NCI-H187 treated with DMSO at 0.1 percent for 48 hours (cell line): ENCODE results near the gene FGF2.
"Not testable (repeated sequence)": the region's sequence is repeated elsewhere in the genome, so short reads cannot be mapped to it uniquely, and the experiment has no call there.

Experiments used
- DNase-seq: peaks from one replicate; lab custom pipeline; 2025; lab: John Stamatoyannopoulos, UW

Gene FGF2

GRCh38 chr4:122814426-122814825, 12.2 kb upstream of the FGF2 start:
- no peak for DNase-seq

- DNase-seq = no peak
Observed at GRCh38 chr4:122815248-122815647, 11.4 kb upstream of the FGF2 start.

GRCh38 chr4:122816476-122816875, 10.2 kb upstream of the FGF2 start:
- DNase-seq = no peak

GRCh38 chr4:122819708-122820449, 6.8 kb upstream of the FGF2 start:
- DNase-seq = no peak

- no peak for DNase-seq
Observed at GRCh38 chr4:122821092-122821491, 5.5 kb upstream of the FGF2 start.

GRCh38 chr4:122822466-122822865, 4.2 kb upstream of the FGF2 start:
- DNase-seq = no peak

- no peak for DNase-seq
Observed at GRCh38 chr4:122823476-122823875, 3.2 kb upstream of the FGF2 start.

- DNase-seq = no peak
Observed at GRCh38 chr4:122824616-122825015, 2.0 kb upstream of the FGF2 start.

- DNase-seq = no peak
Observed at GRCh38 chr4:122826079-122826527, 528 bp upstream of the FGF2 start.

- DNase-seq = no peak
Observed at GRCh38 chr4:122827258-122827878, 737 bp downstream of the FGF2 start.

GRCh38 chr4:122827879-122828601, 1.4 kb downstream of the FGF2 start:
- no peak for DNase-seq

- DNase-seq = no peak
Observed at GRCh38 chr4:122830426-122831095, 3.9 kb downstream of the FGF2 start.

GRCh38 chr4:122831515-122832196, 5.0 kb downstream of the FGF2 start:
- no peak for DNase-seq

GRCh38 chr4:122832732-122833131, 6.1 kb downstream of the FGF2 start:
- no peak for DNase-seq

- DNase-seq = no peak
Observed at GRCh38 chr4:122833999-122834398, 7.4 kb downstream of the FGF2 start.

GRCh38 chr4:122836941-122837340, 10.3 kb downstream of the FGF2 start:
- no peak for DNase-seq

- DNase-seq = no peak
Observed at GRCh38 chr4:122838034-122838433, 11.4 kb downstream of the FGF2 start.

GRCh38 chr4:122842392-122842791, 15.8 kb downstream of the FGF2 start:
- no peak for DNase-seq

- DNase-seq = no peak
Observed at GRCh38 chr4:122842984-122843531, 16.4 kb downstream of the FGF2 start.

- not testable (repeated sequence) for DNase-seq
Observed at GRCh38 chr4:122844391-122844790, 17.8 kb downstream of the FGF2 start.

GRCh38 chr4:122845066-122845465, 18.4 kb downstream of the FGF2 start:
- no peak for DNase-seq

GRCh38 chr4:122845760-122846159, 19.1 kb downstream of the FGF2 start:
- DNase-seq = no peak
